SK-N-SH treated with all-trans-retinoic acid at 6 μM for 48 hours (cell line): Measurements from ENCODE around the gene CAMKMT.

Experiments
- ARNTL ChIP-seq: fragments of 450-650 bp; formaldehyde crosslinking; IDR thresholded peaks from 2 replicates; pipeline ENCODE4 v1.5.0; 2020; ENCODE audit warnings: low read depth, mild to moderate bottlenecking, moderate library complexity, borderline replicate concordance
- BACH2 ChIP-seq: fragments of 250-450 bp; sonication (Bioruptor Pico); IDR thresholded peaks from 2 replicates; pipeline ENCODE4 v1.9.0; 2021; ENCODE audit warnings: mild to moderate bottlenecking, borderline replicate concordance
- CREB5 ChIP-seq: fragments of 250-450 bp; sonication (Bioruptor Pico); IDR thresholded peaks from 2 replicates; pipeline ENCODE4 v1.5.1; 2020; ENCODE audit warnings: low read depth, mild to moderate bottlenecking, moderate library complexity
- CSDC2 ChIP-seq: fragments of 250-450 bp; sonication (Bioruptor Pico); IDR thresholded peaks from 2 replicates; pipeline ENCODE4 v1.5.0; 2020; ENCODE audit warnings: mild to moderate bottlenecking, moderate library complexity
- GLIS3 ChIP-seq: fragments of 250-450 bp; sonication (Bioruptor Pico); IDR thresholded peaks from 2 replicates; pipeline ENCODE4 v1.5.0; 2020; ENCODE audit warnings: mild to moderate bottlenecking, moderate library complexity
- ISL1 ChIP-seq: fragments of 250-450 bp; sonication (Bioruptor Pico); IDR thresholded peaks from 2 replicates; pipeline ENCODE4 v2.1.2; 2022; ENCODE audit warnings: mild to moderate bottlenecking, moderate library complexity
- OSR1 ChIP-seq: fragments of 250-450 bp; sonication (Bioruptor Pico); IDR thresholded peaks from 2 replicates; pipeline ENCODE4 v1.8.0; 2022; ENCODE audit warnings: moderate library complexity, mild to moderate bottlenecking, inconsistent platforms
- POU6F1 ChIP-seq: fragments of 250-450 bp; sonication (Bioruptor Pico); IDR thresholded peaks from 2 replicates; pipeline ENCODE4 v1.8.0; 2021; ENCODE audit warnings: low read depth, mild to moderate bottlenecking, moderate library complexity, borderline replicate concordance
- PPARA ChIP-seq: fragments of 250-450 bp; sonication (Bioruptor Pico); IDR thresholded peaks from 2 replicates; pipeline ENCODE4 v1.5.0; 2020; ENCODE audit warnings: mild to moderate bottlenecking, borderline replicate concordance
- ZFP3 ChIP-seq: fragments of 250-450 bp; sonication (Bioruptor Pico); IDR thresholded peaks from 2 replicates; pipeline ENCODE4 v1.5.0; 2020; ENCODE audit warnings: mild to moderate bottlenecking, moderate library complexity
- ZFP30 ChIP-seq: fragments of 450-650 bp; formaldehyde crosslinking; IDR thresholded peaks from 2 replicates; pipeline ENCODE4 v1.5.0; 2022; ENCODE audit warnings: mild to moderate bottlenecking, moderate library complexity
- ZNF565 ChIP-seq: fragments of 450-650 bp; formaldehyde crosslinking; conservative IDR thresholded peaks from 2 replicates; pipeline ENCODE4 v1.5.0; 2020; ENCODE audit warnings: low read depth, mild to moderate bottlenecking, moderate library complexity
- ZNF70 ChIP-seq: fragments of 450-650 bp; formaldehyde crosslinking; IDR thresholded peaks from 2 replicates; pipeline ENCODE4 v1.5.0; 2020; ENCODE audit warnings: mild to moderate bottlenecking, moderate library complexity

GRCh38 chr2:44351676-44352075 is 10.1 kb upstream of the CAMKMT start:
- no peak for TF ChIP-seq PPARA (CRISPR knock-in tag)
- no peak for TF ChIP-seq ISL1 (CRISPR knock-in tag)
- no peak for TF ChIP-seq ZFP3
- TF ChIP-seq GLIS3 (CRISPR knock-in tag) = no peak
- TF ChIP-seq POU6F1 (CRISPR knock-in tag) = no peak
- no peak for TF ChIP-seq ZNF70 (CRISPR knock-in tag)
- no peak for TF ChIP-seq ZNF565 (CRISPR knock-in tag)
- TF ChIP-seq ARNTL = no peak
- no peak for TF ChIP-seq OSR1 (CRISPR knock-in tag)
- no peak for TF ChIP-seq CSDC2
- no peak for TF ChIP-seq CREB5 (CRISPR knock-in tag)
- no peak for TF ChIP-seq BACH2 (CRISPR knock-in tag)
- no peak for TF ChIP-seq ZFP30 (CRISPR knock-in tag)
